Colon (tissue), 2 donors: Measurements from ENCODE around the gene LYSET.
"Not testable (repeated sequence)": the region's sequence is repeated elsewhere in the genome, so short reads cannot be mapped to it uniquely, and the experiment has no call there.

ENCODE experiments used
- FAIRE-seq: peaks from 2 replicates; lab custom pipeline; 2012; peaks lifted over from hg19 to GRCh38; lab: Jason Lieb, UNC
- donor health status: control.
- donor health status: control.

Gene LYSET

GRCh38 chr14:93184391-93185348 lies at the start of gene LYSET, which contains the start of gene MOAP1:
LYSET (plus strand) TSS chr14:93185317; CDS start chr14:93185406, 89 bp downstream.
MOAP1 (minus strand) TSS chr14:93184897; CDS start chr14:93184242, 655 bp downstream.
- FAIRE-seq: no peak

- no peak for FAIRE-seq
These were observed 49.7 kb upstream of the LYSET start for GRCh38 chr14:93135399-93135798.

DNA sequence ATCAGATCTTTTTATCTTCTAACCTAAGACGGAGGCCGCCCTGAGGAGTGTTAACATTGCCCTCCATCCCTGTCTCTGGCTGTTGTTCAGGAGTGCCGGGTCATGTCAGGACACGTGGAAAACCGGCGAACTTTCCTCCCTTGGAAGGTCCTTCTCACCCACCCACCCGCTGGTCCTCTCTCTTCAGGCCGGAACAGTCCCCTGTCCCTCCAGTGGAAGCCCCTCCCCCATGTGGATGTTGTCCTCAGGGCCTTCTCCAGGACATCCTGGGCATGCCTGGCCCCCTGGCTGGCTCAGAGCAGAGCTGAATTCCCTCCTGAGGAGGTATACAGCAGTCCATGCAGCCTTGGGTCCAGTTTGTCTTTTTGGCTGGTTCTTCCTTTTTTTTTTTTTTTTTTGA lies 49.1 kb upstream of the LYSET start:
- FAIRE-seq: no peak

DNA sequence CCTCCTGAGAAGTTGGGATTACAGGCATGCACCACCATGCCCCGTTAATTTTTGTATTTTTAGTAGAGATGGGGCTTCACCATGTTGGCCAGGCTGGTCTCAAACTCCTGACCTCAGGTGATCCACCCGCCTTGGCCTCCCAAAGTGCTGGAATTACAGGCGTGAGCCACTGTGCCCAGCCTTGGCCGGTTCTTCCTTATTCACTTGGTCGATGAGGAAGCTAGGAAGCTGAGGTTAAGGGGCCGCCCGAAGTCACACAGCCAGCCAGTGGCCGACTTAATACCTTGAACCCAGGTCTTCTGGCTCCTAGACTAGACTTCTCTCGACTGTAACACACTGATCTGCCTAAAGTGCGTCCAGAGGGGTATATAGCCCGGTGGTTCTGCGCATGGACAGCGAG lies 48.6 kb upstream of the LYSET start:
- FAIRE-seq: not testable (repeated sequence)

DNA sequence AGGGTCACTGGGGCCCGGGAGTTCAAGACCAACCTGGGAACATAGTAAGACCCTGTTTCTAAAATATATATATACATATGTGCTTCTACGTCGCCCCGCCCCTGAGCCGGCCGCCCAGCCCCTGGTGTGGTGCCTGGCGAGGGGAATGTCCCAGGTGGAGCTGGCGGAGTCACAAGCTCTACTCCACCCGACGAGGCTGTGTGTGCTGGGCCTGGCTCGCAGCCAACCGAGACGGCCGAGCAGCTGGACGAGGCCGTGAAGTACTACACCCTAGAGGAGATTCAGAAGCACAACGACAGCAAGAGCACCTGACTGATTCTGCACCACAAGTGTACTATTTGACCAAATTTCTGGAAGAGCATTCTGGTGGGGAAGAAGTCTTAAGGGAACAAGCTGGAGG lies 47.3 kb upstream of the LYSET start:
- FAIRE-seq: no peak

- no peak for FAIRE-seq
These were observed 42.1 kb upstream of the LYSET start for GRCh38 chr14:93142854-93143652.

- no peak for FAIRE-seq
These were observed 39.0 kb upstream of the LYSET start for GRCh38 chr14:93146119-93146518.

- FAIRE-seq: no peak
These were observed 36.1 kb upstream of the LYSET start for GRCh38 chr14:93148979-93149378.

GRCh38 chr14:93150227-93151208 lies 34.6 kb upstream of the LYSET start:
- no peak for FAIRE-seq

GRCh38 chr14:93153121-93153520 lies 32.0 kb upstream of the LYSET start:
- FAIRE-seq: no peak

DNA sequence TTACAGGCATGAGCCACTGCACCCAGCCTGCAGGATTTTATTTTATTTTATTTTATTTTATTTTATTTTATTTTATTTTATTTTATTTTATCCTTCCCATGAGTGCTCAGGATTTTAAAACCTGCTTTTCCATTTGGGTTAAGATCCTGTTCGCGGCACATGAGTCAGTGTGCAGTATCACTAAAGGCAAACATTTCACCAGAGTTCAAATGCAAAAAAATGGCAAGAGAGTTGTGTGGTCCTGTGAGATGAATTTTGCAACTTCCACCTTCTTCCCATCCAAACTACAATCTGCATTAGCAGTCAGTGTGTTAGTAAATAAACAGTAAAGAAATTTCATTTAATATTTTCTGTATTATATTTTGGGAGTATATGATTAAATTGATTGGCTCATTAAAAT lies 29.4 kb upstream of the LYSET start:
- FAIRE-seq: no peak

DNA sequence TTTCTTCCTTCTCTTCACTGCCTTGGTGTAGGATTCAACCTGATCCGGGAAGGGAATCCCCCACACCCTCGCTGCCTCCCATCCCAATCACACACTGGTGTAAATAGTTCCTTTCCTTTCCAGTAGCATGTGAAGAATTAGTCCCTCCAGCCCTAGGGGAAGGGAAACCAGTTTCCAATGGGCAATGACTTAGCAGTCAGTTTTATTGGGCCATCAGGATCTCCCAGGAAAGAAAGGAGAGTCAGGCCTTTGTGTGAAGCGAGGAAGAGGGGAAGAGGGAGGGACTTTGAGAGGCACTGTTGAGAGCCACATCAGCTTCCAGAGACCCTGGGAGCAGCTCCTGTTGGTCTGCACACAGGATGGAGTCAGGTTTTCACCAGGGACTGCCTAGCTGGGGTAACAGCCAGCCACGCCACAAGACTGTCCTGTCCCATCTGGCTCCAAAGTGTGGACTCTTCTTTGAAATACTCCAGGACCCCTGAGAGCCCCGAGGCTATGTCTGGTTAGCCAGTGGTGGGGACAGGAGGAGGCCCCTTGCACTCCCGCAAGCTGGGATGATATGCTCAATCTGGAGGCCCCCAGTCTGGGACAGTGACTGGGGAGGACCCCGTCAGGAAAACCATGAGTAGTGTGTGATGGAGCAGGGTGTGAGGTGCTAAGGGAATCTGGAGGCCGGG lies 28.3 kb upstream of the LYSET start:
- FAIRE-seq: no peak

- not testable (repeated sequence) for FAIRE-seq
These were observed 26.8 kb upstream of the LYSET start for GRCh38 chr14:93158349-93158748.

GRCh38 chr14:93159625-93160352 lies 25.3 kb upstream of the LYSET start:
- FAIRE-seq: not testable (repeated sequence)

DNA sequence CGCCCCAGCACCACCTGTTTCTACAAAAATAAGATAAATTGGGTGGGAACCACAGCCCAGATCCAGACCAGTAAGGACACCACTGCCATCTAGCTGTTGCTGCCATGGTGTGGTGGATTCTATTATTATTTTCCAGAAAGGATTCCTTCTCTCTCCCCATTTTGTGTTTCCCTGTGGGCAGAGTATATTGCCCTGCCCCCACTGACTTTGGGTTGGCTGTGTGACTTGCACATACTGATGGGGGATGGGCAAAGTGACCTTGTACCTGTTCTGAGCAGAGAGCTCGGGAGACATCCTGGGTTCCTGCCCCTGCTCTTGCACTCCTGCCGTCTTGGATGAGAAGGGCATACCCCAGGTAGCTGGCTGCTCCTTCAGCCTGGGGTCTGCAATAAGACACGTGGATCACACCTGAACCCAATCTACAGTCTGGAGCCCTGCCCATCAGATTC lies 24.7 kb upstream of the LYSET start:
- FAIRE-seq: no peak

DNA sequence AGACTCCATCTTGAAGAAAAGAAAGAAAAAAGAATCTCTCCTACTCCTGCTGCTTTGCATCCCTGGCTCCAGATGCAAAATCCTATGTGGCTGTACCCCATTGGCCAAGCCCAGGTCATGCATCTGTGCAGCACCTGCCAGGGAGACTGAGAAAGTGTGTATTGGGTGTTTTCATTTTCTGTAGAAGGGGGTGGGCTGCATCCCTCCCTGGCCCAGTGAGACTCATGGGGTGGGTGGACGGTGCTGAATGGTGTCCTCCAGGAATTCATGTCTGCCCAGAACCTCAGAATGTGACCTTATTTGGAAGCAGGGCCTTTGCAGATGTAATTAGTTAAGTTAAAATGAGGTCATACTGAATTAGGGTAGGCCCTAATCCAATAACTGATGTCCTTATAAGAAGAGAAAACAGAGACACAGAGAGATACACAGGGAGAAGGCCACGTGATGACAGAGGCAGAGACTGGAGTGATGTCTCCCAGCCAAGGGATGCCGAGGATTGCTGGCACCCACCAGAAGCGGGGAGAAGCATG lies 23.6 kb upstream of the LYSET start:
- FAIRE-seq: no peak

- no peak for FAIRE-seq
These were observed 21.6 kb upstream of the LYSET start for GRCh38 chr14:93163564-93163963.

- FAIRE-seq: not testable (repeated sequence)
These were observed 19.5 kb upstream of the LYSET start for GRCh38 chr14:93165271-93166265.

DNA sequence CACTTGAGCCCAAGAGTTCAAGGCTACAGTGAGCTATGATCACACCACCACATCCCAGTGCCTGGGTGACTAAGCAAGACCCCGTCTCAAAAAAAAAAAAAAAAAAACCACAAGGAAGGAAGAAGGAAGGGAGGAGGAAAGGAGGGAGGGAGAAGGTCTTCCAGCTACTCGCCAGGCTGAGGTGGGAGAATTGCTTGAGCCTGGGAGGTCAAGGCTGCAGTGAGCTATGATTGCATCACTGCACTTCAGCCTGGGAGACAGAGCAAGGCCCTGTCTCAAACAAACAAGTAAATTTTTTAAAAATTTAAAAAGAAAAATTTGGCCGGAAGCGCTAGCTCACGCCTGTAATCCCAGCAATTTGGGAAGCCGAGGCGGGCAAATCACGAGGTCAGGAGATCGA lies 16.5 kb upstream of the LYSET start:
- FAIRE-seq: not testable (repeated sequence)
